Astrocyte (in vitro differentiated cells and primary cell): ENCODE data around the gene NELFA. TPM values are rescaled to one million over a fixed set of nuclear protein-coding genes. Genes with fewer than 3 reads are reported as not detected.

Experiments used
- DNase-seq: peaks from one replicate; pipeline ENCODE4 v3.0.0-alpha.2; 2010; ENCODE audit warnings: low read depth
- FAIRE-seq: peaks from 2 replicates; lab custom pipeline; 2011; peaks lifted over from hg19 to GRCh38; lab: Jason Lieb, UNC
- H2AFZ ChIP-seq: 2 replicates; pipeline ENCODE4 v1.6.0; 2012; ENCODE audit warnings: low read depth, low read length, inconsistent platforms
- H3K27ac ChIP-seq: 2 replicates; pipeline ENCODE4 v1.5.1; 2011; ENCODE audit warnings: low read depth, low read length, inconsistent platforms
- H3K27me3 ChIP-seq: 2 replicates; pipeline ENCODE4 v1.6.0; 2011; ENCODE audit warnings: low read length, inconsistent platforms; ENCODE audit not compliant: insufficient read depth
- H3K36me3 ChIP-seq: 2 replicates; pipeline ENCODE4 v1.5.1; 2011; ENCODE audit warnings: low read length, inconsistent platforms; ENCODE audit not compliant: insufficient read depth
- H3K4me1 ChIP-seq: 2 replicates; pipeline ENCODE4 v1.5.1; 2011; ENCODE audit warnings: low read length, inconsistent platforms; ENCODE audit not compliant: insufficient read depth
- H3K4me2 ChIP-seq: 2 replicates; pipeline ENCODE4 v1.6.0; 2012; ENCODE audit warnings: low read length, inconsistent platforms
- H3K4me3 ChIP-seq: 2 replicates; pipeline ENCODE4 v1.5.1; 2011; ENCODE audit warnings: low read depth, mild to moderate bottlenecking, low read length, inconsistent platforms; ENCODE audit not compliant: insufficient read depth
- H3K79me2 ChIP-seq: 2 replicates; pipeline ENCODE4 v1.6.0; 2012; ENCODE audit warnings: mild to moderate bottlenecking, low read length, inconsistent platforms; ENCODE audit not compliant: insufficient read depth
- H3K9ac ChIP-seq: 2 replicates; pipeline ENCODE4 v1.6.0; 2012; ENCODE audit warnings: mild to moderate bottlenecking, low read length, inconsistent platforms
- H3K9me3 ChIP-seq: 2 replicates; pipeline ENCODE4 v1.5.1; 2012; ENCODE audit warnings: low read depth, mild to moderate bottlenecking, low read length, inconsistent platforms; ENCODE audit not compliant: insufficient read depth
- H4K20me1 ChIP-seq: 2 replicates; pipeline ENCODE4 v1.6.0; 2012; ENCODE audit warnings: low read length, inconsistent platforms; ENCODE audit not compliant: insufficient read depth
- H3K27ac Mint-ChIP-seq: one replicate; pipeline ENCODE4 v1.8.0; 2021; ENCODE audit warnings: mild to moderate bottlenecking, mixed read lengths; ENCODE audit not compliant: unreplicated experiment
- H3K27me3 Mint-ChIP-seq: one replicate; pipeline ENCODE4 v1.8.0; 2021; ENCODE audit warnings: low read depth, mixed read lengths; ENCODE audit not compliant: unreplicated experiment
- H3K36me3 Mint-ChIP-seq: one replicate; pipeline ENCODE4 v1.8.0; 2021; ENCODE audit warnings: low read depth, mixed read lengths; ENCODE audit not compliant: unreplicated experiment
- H3K4me1 Mint-ChIP-seq: one replicate; pipeline ENCODE4 v1.8.0; 2021; ENCODE audit warnings: low read depth, mixed read lengths; ENCODE audit not compliant: unreplicated experiment
- H3K4me3 Mint-ChIP-seq: one replicate; pipeline ENCODE4 v1.8.0; 2021; ENCODE audit warnings: mild to moderate bottlenecking, moderate library complexity, mixed read lengths; ENCODE audit not compliant: unreplicated experiment
- H3K9me3 Mint-ChIP-seq: one replicate; pipeline ENCODE4 v1.8.0; 2021; ENCODE audit warnings: mild to moderate bottlenecking, mixed read lengths; ENCODE audit not compliant: unreplicated experiment
- EZH2 ChIP-seq: IDR thresholded peaks from 2 replicates; pipeline ENCODE4 v1.6.1; 2012; ENCODE audit warnings: mild to moderate bottlenecking, low read length, inconsistent platforms; ENCODE audit not compliant: insufficient read depth
- total RNA-seq: library from RNA; stranded (reverse); gene quantifications from 2 replicates; pipeline ENCODE4 v1.2.1, GENCODE V29; 2021
- TF ChIP-seq, protein P1 (sequence below): IDR thresholded peaks from 2 replicates; pipeline ENCODE4 v1.5.1; 2011; ENCODE audit warnings: low read depth, mild to moderate bottlenecking, inconsistent platforms, low read length, moderate library complexity; ENCODE audit not compliant: insufficient read depth

Gene NELFA
- total RNA-seq, 1 donor from 2014 or later: 24.5 TPM

DNA sequence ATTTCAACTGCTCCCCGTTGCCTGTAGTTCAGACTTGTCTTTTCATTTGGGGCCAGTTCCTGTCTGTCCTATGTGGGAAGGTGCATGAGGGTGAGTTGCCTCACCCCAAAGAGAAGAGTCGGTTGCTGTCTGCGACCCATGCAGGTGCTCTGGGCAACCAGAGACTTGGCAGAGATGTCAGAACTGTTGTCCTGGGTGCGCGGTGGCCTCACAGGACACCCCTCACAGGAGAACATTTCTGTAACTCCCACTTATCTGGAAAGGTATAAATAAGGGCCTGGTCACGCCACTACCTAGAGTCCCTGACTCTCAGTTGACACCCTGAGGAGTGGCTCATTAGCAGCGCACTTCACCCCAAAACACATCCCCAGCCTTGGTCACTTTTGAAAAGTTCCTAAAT lies 40.6 kb upstream of the NELFA start:
- H3K4me1 Mint-ChIP-seq: no peaks in the 10 kb centered on the region

DNA sequence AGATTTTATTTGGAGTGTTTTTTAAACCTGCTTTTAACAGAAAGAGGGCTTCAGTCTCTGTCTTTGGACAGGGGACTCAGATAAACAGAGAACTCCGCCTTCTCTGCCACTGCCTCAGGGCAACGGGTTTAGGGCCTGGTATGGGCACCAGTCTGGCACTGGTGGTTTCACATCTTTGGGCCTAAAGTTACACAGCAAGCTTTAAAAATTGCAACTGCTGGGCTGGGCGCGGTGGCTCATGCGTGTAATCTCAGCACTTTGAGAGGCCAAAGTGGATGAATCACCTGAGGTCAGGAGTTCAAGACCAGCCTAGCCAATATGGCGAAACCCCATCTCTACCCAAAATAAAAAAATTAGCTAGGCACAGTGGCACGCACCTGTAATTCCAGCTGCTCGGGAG lies 40.1 kb upstream of the NELFA start:
- Histone ChIP-seq H3K36me3 (no peaks in the 10 kb centered on the region), H3K4me3 (no peak overlapping the region), H3K9ac (no peak overlapping the region), H3K4me1 (no peaks in the 10 kb centered on the region), H3K27ac (no peak overlapping the region), H3K79me2 (no peaks in the 10 kb centered on the region), H3K9me3 (no peaks in the 10 kb centered on the region), H4K20me1 (no peaks in the 10 kb centered on the region), H3K4me2 (no peak overlapping the region), H3K27me3 (peaks cover 13% of the 10 kb centered on the region), H2AFZ (no peak overlapping the region)
- no peak for TF ChIP-seq EZH2
- TF ChIP-seq, protein P1, sequence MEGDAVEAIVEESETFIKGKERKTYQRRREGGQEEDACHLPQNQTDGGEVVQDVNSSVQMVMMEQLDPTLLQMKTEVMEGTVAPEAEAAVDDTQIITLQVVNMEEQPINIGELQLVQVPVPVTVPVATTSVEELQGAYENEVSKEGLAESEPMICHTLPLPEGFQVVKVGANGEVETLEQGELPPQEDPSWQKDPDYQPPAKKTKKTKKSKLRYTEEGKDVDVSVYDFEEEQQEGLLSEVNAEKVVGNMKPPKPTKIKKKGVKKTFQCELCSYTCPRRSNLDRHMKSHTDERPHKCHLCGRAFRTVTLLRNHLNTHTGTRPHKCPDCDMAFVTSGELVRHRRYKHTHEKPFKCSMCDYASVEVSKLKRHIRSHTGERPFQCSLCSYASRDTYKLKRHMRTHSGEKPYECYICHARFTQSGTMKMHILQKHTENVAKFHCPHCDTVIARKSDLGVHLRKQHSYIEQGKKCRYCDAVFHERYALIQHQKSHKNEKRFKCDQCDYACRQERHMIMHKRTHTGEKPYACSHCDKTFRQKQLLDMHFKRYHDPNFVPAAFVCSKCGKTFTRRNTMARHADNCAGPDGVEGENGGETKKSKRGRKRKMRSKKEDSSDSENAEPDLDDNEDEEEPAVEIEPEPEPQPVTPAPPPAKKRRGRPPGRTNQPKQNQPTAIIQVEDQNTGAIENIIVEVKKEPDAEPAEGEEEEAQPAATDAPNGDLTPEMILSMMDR: no peak
- H3K4me1 Mint-ChIP-seq: no peaks in the 10 kb centered on the region
- peaks cover 3% of the 10 kb centered on the region for H3K36me3 Mint-ChIP-seq
- no peaks in the 10 kb centered on the region for H3K9me3 Mint-ChIP-seq
- H3K4me3 Mint-ChIP-seq: no peak overlapping the region
- no peak for DNase-seq
- no peak for FAIRE-seq
- H3K27me3 Mint-ChIP-seq: peaks cover 34% of the 10 kb centered on the region
- H3K27ac Mint-ChIP-seq: no peak overlapping the region

More for the DNA sequence above, 40.6 kb upstream of the NELFA start:
- peaks cover 18% of the 10 kb centered on the region for H3K27me3 ChIP-seq
- DNase-seq: no peak
- H3K4me3 ChIP-seq: no peak overlapping the region
- no peak overlapping the region for H3K27ac ChIP-seq
- H3K36me3 ChIP-seq: no peaks in the 10 kb centered on the region
- H2AFZ ChIP-seq: no peak overlapping the region
- no peak overlapping the region for H3K27ac Mint-ChIP-seq
- H3K79me2 ChIP-seq: no peaks in the 10 kb centered on the region
- peaks cover 38% of the 10 kb centered on the region for H3K27me3 Mint-ChIP-seq
- no peak for FAIRE-seq
- H3K4me3 Mint-ChIP-seq: no peak overlapping the region
- no peaks in the 10 kb centered on the region for H3K9me3 Mint-ChIP-seq
- no peak overlapping the region for H3K4me2 ChIP-seq
- H3K9ac ChIP-seq: no peak overlapping the region
- TF ChIP-seq, protein P1: no peak
- no peak for TF ChIP-seq EZH2
- no peaks in the 10 kb centered on the region for H3K9me3 ChIP-seq
- peaks cover 2% of the 10 kb centered on the region for H3K36me3 Mint-ChIP-seq
- no peaks in the 10 kb centered on the region for H3K4me1 ChIP-seq
- no peaks in the 10 kb centered on the region for H4K20me1 ChIP-seq

DNA sequence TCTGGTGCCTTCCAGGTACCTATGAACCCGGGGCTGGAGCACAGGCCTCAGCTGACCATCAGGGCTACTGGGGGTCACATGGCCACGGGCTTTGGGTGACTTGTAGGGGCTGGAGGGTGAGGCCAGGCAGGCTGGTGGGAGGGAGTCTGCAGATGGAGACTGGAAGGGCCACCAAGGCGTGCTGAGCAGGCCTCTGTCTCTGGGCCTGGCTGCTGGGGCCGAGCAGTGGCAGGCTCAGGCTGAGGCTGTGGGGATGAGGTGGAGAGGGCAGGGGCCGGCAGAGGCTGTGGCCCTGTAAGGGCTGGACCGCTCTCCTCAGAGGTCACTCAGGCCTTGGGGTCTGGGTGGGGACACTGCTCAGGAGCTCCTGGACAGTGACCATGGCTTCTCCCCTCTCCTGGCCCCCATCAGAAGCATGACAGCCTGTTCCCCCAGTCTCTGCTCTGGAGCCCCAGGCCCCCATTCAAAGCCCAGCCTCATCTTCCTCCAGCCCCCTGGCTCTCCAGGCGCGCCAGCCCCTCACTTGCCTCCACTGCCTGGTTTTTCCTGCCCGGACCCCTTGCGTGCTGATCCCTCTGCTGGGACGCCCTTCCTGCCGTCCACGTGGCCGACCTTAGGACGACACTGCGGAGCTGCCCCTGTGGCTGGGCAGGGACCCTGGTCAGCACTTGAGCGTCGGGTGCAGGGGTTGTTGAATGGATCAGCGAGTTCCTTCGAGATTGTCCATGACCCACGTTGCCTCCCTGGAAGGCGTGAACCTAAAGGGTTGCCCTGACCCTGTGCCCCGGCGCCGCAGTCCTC lies 39.2 kb upstream of the NELFA start:
- Histone ChIP-seq H3K27ac (no peak overlapping the region), H2AFZ (no peak overlapping the region), H3K4me1 (no peaks in the 10 kb centered on the region), H4K20me1 (peaks cover 8% of the 10 kb centered on the region), H3K4me3 (no peak overlapping the region), H3K79me2 (no peaks in the 10 kb centered on the region), H3K27me3 (peaks cover 11% of the 10 kb centered on the region), H3K9me3 (no peaks in the 10 kb centered on the region), H3K9ac (no peak overlapping the region), H3K4me2 (no peak overlapping the region), H3K36me3 (no peaks in the 10 kb centered on the region)
- no peak for DNase-seq
- Mint-ChIP-seq H3K27ac (no peak overlapping the region), H3K4me1 (no peaks in the 10 kb centered on the region), H3K27me3 (peaks cover 34% of the 10 kb centered on the region), H3K9me3 (no peaks in the 10 kb centered on the region), H3K36me3 (peaks cover 3% of the 10 kb centered on the region), H3K4me3 (no peak overlapping the region)
- TF ChIP-seq, protein P1: no peak
- no peak for TF ChIP-seq EZH2
- FAIRE-seq: no peak
